RWPE1 (cell line): ENCODE data around the gene ABCA1.

Experiments
- CTCF ChIA-PET: fragments of 350-600 bp; sonication (Branson Sonifier 250); formaldehyde crosslinking; extraction: SDS; loops from one replicate; lab custom pipeline; 2021; lab: Yijun Ruan, JAX
- POLR2A ChIA-PET: fragments of 400-600 bp; formaldehyde crosslinking; extraction: SDS; loops from one replicate; lab custom pipeline; 2020; ENCODE audit warnings: antibody characterized with exemption; ENCODE audit not compliant: low non-redundant PET; lab: Yijun Ruan, JAX
- DNase-seq: peaks from one replicate; pipeline ENCODE4 v3.0.0; 2012; ENCODE audit warnings: low spot score
- H3K27ac ChIP-seq: fragments of 450-650 bp; 2 replicates; pipeline ENCODE4 v1.5.1; 2017
- CTCF ChIP-seq: fragments of 450-650 bp; conservative IDR thresholded peaks from 2 replicates; pipeline ENCODE4 v1.5.1; 2017; ENCODE audit warnings: low read depth, mild to moderate bottlenecking

The ABCA1 gene

GRCh38 chr9:104868303-104868686 is 59.7 kb downstream of the ABCA1 start:
- ChIA-PET CTCF (interaction anchor here (0.6 to 0.8 kb wide), 3 partner anchors 289 to 377 kb away, joined by 3 to 7 read pairs (median 3); no protein-coding TSS in a partner anchor), POLR2A (no interaction called here)
- no peak for DNase-seq
- peak overlapping the region; percentile 64 for H3K27ac ChIP-seq
- TF ChIP-seq CTCF = no peak

GRCh38 chr9:104866191-104866590 is 61.8 kb downstream of the ABCA1 start:
- POLR2A ChIA-PET = no interaction called here
- DNase-seq = no peak
- no peak overlapping the region for H3K27ac ChIP-seq
- CTCF ChIA-PET = no interaction called here
- TF ChIP-seq CTCF = no peak

- DNase-seq = no peak
- CTCF ChIA-PET = interaction anchor here (0.7 to 2.0 kb wide), 3 partner anchors 9 to 177 kb away, joined by 3 to 8 read pairs (median 7); no protein-coding TSS in a partner anchor
- POLR2A ChIA-PET = interaction anchor here (0.5 kb wide), 1 partner anchor 397 kb away, joined by 7 read pairs; no protein-coding TSS in a partner anchor
- H3K27ac ChIP-seq = 0 out of 2 replicates have a peak overlapping the region, but pooled peaks have one; percentile 5
- no peak for TF ChIP-seq CTCF
Observed at GRCh38 chr9:104864675-104865104, 63.3 kb downstream of the ABCA1 start.

GRCh38 chr9:104863180-104863883 is 64.6 kb downstream of the ABCA1 start:
- DNase-seq = peak; percentile 87
- H3K27ac ChIP-seq = no peak overlapping the region
- TF ChIP-seq CTCF = peak; percentile 97
- ChIA-PET CTCF (interaction anchor here (0.5 to 2.0 kb wide), 23 partner anchors 9 to 551 kb away, joined by 3 to 10 read pairs (median 4); partner anchors contain the start of gene SLC44A1), POLR2A (no interaction called here)

GRCh38 chr9:104861397-104861796 is 66.6 kb downstream of the ABCA1 start:
- TF ChIP-seq CTCF = no peak
- DNase-seq = no peak
- ChIA-PET CTCF (interaction anchor here (0.6 kb wide), 1 partner anchor 154 kb away, joined by 3 read pairs; no protein-coding TSS in a partner anchor), POLR2A (interaction anchor here (0.6 kb wide), 1 partner anchor 556 kb away, joined by 3 read pairs; no protein-coding TSS in a partner anchor)
- H3K27ac ChIP-seq = no peak overlapping the region

GRCh38 chr9:104860263-104860662 is 67.7 kb downstream of the ABCA1 start:
- no peak for DNase-seq
- H3K27ac ChIP-seq = no peak overlapping the region
- TF ChIP-seq CTCF = no peak
- CTCF ChIA-PET = interaction anchor here (0.7 kb wide), 1 partner anchor 83 kb away, joined by 5 read pairs; no protein-coding TSS in a partner anchor
- POLR2A ChIA-PET = interaction anchor here (0.7 kb wide), 2 partner anchors 41 to 472 kb away, joined by 8 to 11 read pairs; no protein-coding TSS in a partner anchor
